HCT116 (cell line): ENCODE measurements around the gene SSRP1. TPM values are rescaled to one million over a fixed set of nuclear protein-coding genes. Genes with fewer than 3 reads are reported as not detected.

Experiments
- ATAC-seq: fragments of 200-7000 bp; cut with Tn5 transposase; 2 replicates; pipeline ENCODE4 v1.9.1; 2020; ENCODE audit warnings: mild to moderate bottlenecking, moderate library complexity
- BruUV-seq: library from RNA; stranded (reverse); fragments of 400-500 nt; replicated peaks from 2 replicates; lab custom pipeline; 2021; lab: Mats Ljungman, UMichigan
- CTCF ChIA-PET: fragments of 300-600 bp; sonication (Branson Sonifier 250); formaldehyde crosslinking; loops from one replicate; lab custom pipeline; 2021; ENCODE audit warnings: antibody characterized with exemption; lab: Charles Lee
- POLR2A ChIA-PET: fragments of 300-600, 350-600 bp; sonication (Branson Sonifier 250); formaldehyde crosslinking; loops from one replicate; lab custom pipeline; 2021; ENCODE audit warnings: antibody characterized with exemption; lab: Charles Lee
- RAD21 ChIA-PET, 2 experiments: fragments of 300-600 bp; sonication (Branson Sonifier 250); formaldehyde crosslinking; loops; one replicate each; lab custom pipeline; 2023; ENCODE audit warnings: low total read pairs in 2 of 2; ENCODE audit not compliant: uncharacterized antibody in 2 of 2, unreplicated experiment in 2 of 2, low non-redundant PET in 1 of 2; lab: Charles Lee
- DNase-seq: peaks from one replicate; pipeline ENCODE4 v3.0.0-alpha.2; 2010; ENCODE audit warnings: low read depth, low spot score
- H2AFZ ChIP-seq: fragments of 200-600 bp; shearing (Covaris generic), sonication (generic); 2 replicates; pipeline ENCODE4 v1.6.1; 2017; ENCODE audit warnings: low read depth, mixed run types, mixed read lengths, antibody characterized with exemption, low read length; ENCODE audit not compliant: poor library complexity, severe bottlenecking
- H3K27ac ChIP-seq: 2 replicates; pipeline ENCODE4 v1.5.1; 2012; ENCODE audit warnings: low read depth, low read length
- H3K27me3 ChIP-seq: fragments of 200-600 bp; sonication (generic); 2 replicates; pipeline ENCODE4 v1.6.1; 2016; ENCODE audit warnings: mixed run types, low read length, mixed read lengths; ENCODE audit not compliant: insufficient read depth
- H3K36me3 ChIP-seq, 2 experiments: fragments of 200-500 bp in 1 of 2; fragments of 200-600 bp in 1 of 2; sonication (Bioruptor generic) in 1 of 2; sonication (generic) in 1 of 2; 2 replicates each; pipeline versions ENCODE4 v1.5.1 to v1.6.1; 2014 to 2016; ENCODE audit warnings: low read length in 2 of 2, inconsistent platforms in 1 of 2, mixed read lengths in 1 of 2, mixed run types in 1 of 2; ENCODE audit not compliant: insufficient read depth in 2 of 2, control insufficient read depth in 1 of 2
- H3K4me1 ChIP-seq, 2 experiments: fragments of 200-600 bp in 1 of 2; sonication (generic) in 1 of 2; 2 replicates each; pipeline versions ENCODE4 v1.5.1 to v1.6.1; 2012 to 2017; ENCODE audit warnings: low read length in 2 of 2, inconsistent platforms in 1 of 2, mild to moderate bottlenecking in 1 of 2, mixed read lengths in 1 of 2, mixed run types in 1 of 2, moderate library complexity in 1 of 2; ENCODE audit not compliant: insufficient read depth in 2 of 2, control insufficient read depth in 1 of 2
- H3K4me2 ChIP-seq: fragments of 200-600 bp; sonication (generic); 2 replicates; pipeline ENCODE4 v1.6.1; 2017; ENCODE audit warnings: mixed run types, low read length, mixed read lengths
- H3K4me3 ChIP-seq, 2 experiments: fragments of 200-600 bp in 1 of 2; sonication (generic) in 1 of 2; replicated peaks in 1 of 2; 2 replicates each; pipeline ENCODE4 v1.5.1; 2011 to 2016; ENCODE audit warnings: low read length in 2 of 2, control low read depth in 1 of 2, low read depth in 1 of 2, mild to moderate bottlenecking in 1 of 2, mixed read lengths in 1 of 2, mixed run types in 1 of 2
- H3K79me2 ChIP-seq: fragments of 200-600 bp; sonication (generic); 2 replicates; pipeline ENCODE4 v1.6.1; 2017; ENCODE audit warnings: mild to moderate bottlenecking, mixed run types, low read length, moderate library complexity, mixed read lengths; ENCODE audit not compliant: insufficient read depth
- H3K9ac ChIP-seq: fragments of 200-600 bp; sonication (generic); 2 replicates; pipeline ENCODE4 v1.6.1; 2016; ENCODE audit warnings: low read length, mixed read lengths
- H3K9me2 ChIP-seq: fragments of 200-600 bp; sonication (generic), shearing (Covaris generic); 2 replicates; pipeline ENCODE4 v1.6.1; 2017; ENCODE audit warnings: mixed run types, mild to moderate bottlenecking, moderate library complexity; ENCODE audit not compliant: insufficient read depth
- H3K9me3 ChIP-seq, 2 experiments: fragments of 200-500 bp in 1 of 2; fragments of 200-600 bp in 1 of 2; sonication (Bioruptor generic) in 1 of 2; sonication (generic) in 1 of 2; 2 replicates each; pipeline ENCODE4 v1.6.1; 2014 to 2017; ENCODE audit warnings: low read length in 2 of 2, mixed read lengths in 2 of 2, inconsistent platforms in 1 of 2, low read depth in 1 of 2, mild to moderate bottlenecking in 1 of 2, mixed run types in 1 of 2, moderate library complexity in 1 of 2; ENCODE audit not compliant: control insufficient read depth in 1 of 2, insufficient read depth in 1 of 2
- H4K20me1 ChIP-seq: fragments of 200-600 bp; sonication (generic), shearing (Covaris generic); 2 replicates; pipeline ENCODE4 v1.6.1; 2017; ENCODE audit warnings: mixed run types, mild to moderate bottlenecking, moderate library complexity; ENCODE audit not compliant: insufficient read depth
- CBX3 ChIP-seq: IDR thresholded peaks from 2 replicates; pipeline ENCODE4 v1.6.1; 2012; ENCODE audit warnings: low read depth
- EGR1 ChIP-seq: IDR thresholded peaks from 2 replicates; pipeline ENCODE4 v1.6.1; 2012; ENCODE audit warnings: low read depth
- EZH2phosphoT487 ChIP-seq: fragments of 200-600 bp; IDR thresholded peaks from 2 replicates; pipeline ENCODE4 v1.6.1; 2018; ENCODE audit warnings: antibody characterized with exemption, borderline replicate concordance
- RAD21 ChIP-seq: IDR thresholded peaks from 2 replicates; pipeline ENCODE4 v1.6.1; 2012; ENCODE audit warnings: low read depth, mild to moderate bottlenecking
- SP1 ChIP-seq: IDR thresholded peaks from 2 replicates; pipeline ENCODE4 v1.6.1; 2012; ENCODE audit warnings: low read depth
- YY1 ChIP-seq: IDR thresholded peaks from 2 replicates; pipeline ENCODE4 v1.6.1; 2011; ENCODE audit warnings: low read length, low read depth, moderate library complexity, mild to moderate bottlenecking; ENCODE audit not compliant: insufficient replicate concordance; ENCODE audit errors: extremely low read depth
- intact Hi-C: fragments of 100-400 bp; cut with micrococcal nuclease; formaldehyde crosslinking; loops from 2 replicates; pipeline ENCODE4 v1.10.0; 2022
- total RNA-seq: library from RNA; stranded (reverse); gene quantifications from one replicate; pipeline ENCODE4 v1.2.1, GENCODE V29; 2021; ENCODE audit not compliant: unreplicated experiment
- TF ChIP-seq, protein P1 (sequence below): IDR thresholded peaks from 2 replicates; pipeline ENCODE4 v1.6.1; 2012
- TF ChIP-seq, protein P2 (sequence below): IDR thresholded peaks from 2 replicates; pipeline ENCODE4 v1.6.1; 2012; ENCODE audit warnings: low read depth
- TF ChIP-seq, protein P3 (sequence below): IDR thresholded peaks from 2 replicates; pipeline ENCODE4 v1.6.1; 2011; ENCODE audit warnings: mild to moderate bottlenecking, low read length, moderate library complexity; ENCODE audit not compliant: insufficient replicate concordance; ENCODE audit errors: extremely low read depth

Gene SSRP1
- total RNA-seq, 1 experiment from 2014 or later, result 260 TPM

DNA sequence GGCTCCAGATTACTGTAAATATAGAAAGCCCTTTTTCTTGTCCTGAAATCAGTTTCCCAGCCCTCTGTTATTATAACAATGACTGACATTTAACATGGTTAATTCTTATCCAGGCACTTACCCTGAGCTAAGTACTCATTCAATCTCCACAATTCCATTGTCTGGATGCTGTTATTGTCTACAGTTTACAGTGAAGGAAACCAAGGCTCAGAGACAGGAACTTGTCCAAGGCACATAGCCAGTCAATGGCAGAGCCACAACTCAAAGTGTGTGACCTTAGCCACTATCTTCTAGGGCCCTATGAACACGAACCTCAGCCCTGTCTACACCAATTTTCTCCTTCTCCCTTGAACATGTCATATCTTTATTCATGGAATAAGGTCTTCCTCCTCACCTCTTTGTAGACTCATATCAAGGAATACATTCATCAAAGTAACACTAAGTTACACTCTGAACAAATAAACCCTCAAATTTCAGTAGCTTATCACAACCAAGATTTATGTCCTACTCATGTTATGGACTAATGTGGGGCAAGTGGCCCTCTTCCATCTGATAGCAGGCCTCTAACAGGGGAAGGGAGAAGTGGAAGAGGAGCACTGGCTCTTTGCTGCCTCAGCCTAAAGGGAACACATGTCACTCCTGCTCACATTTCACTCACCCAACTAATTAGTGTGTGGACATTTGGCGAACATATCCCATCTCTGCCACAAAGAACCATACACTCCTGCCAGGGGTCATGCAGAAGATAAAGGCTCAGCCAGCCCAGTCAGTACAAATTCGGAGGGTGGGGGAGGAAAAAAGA, 59.3 kb downstream of the SSRP1 start:
- no peak overlapping the region for H3K27ac ChIP-seq
- no peak overlapping the region for H2AFZ ChIP-seq
- RAD21 ChIA-PET, result no interaction called here
- DNase-seq, result no peak
- no peaks in the 10 kb centered on the region for H3K9me2 ChIP-seq
- no peaks in the 10 kb centered on the region for H4K20me1 ChIP-seq
- no peaks in the 10 kb centered on the region for H3K36me3 ChIP-seq
- no peaks in the 10 kb centered on the region for H3K9me3 ChIP-seq
- CTCF ChIA-PET, result no interaction called here
- no peak overlapping the region for H3K4me3 ChIP-seq
- intact Hi-C loops, result no loop called here
- no peaks in the 10 kb centered on the region for H3K27me3 ChIP-seq
- no peak overlapping the region for H3K4me2 ChIP-seq
- no TSS peak for BruUV-seq
- H3K4me1 ChIP-seq, result peaks cover 9 to 15% of the 10 kb centered on the region in 2 experiments
- no peak for ATAC-seq
- TF ChIP-seq, protein P1, sequence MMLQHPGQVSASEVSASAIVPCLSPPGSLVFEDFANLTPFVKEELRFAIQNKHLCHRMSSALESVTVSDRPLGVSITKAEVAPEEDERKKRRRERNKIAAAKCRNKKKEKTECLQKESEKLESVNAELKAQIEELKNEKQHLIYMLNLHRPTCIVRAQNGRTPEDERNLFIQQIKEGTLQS, result no peak
- TF ChIP-seq, protein P2, sequence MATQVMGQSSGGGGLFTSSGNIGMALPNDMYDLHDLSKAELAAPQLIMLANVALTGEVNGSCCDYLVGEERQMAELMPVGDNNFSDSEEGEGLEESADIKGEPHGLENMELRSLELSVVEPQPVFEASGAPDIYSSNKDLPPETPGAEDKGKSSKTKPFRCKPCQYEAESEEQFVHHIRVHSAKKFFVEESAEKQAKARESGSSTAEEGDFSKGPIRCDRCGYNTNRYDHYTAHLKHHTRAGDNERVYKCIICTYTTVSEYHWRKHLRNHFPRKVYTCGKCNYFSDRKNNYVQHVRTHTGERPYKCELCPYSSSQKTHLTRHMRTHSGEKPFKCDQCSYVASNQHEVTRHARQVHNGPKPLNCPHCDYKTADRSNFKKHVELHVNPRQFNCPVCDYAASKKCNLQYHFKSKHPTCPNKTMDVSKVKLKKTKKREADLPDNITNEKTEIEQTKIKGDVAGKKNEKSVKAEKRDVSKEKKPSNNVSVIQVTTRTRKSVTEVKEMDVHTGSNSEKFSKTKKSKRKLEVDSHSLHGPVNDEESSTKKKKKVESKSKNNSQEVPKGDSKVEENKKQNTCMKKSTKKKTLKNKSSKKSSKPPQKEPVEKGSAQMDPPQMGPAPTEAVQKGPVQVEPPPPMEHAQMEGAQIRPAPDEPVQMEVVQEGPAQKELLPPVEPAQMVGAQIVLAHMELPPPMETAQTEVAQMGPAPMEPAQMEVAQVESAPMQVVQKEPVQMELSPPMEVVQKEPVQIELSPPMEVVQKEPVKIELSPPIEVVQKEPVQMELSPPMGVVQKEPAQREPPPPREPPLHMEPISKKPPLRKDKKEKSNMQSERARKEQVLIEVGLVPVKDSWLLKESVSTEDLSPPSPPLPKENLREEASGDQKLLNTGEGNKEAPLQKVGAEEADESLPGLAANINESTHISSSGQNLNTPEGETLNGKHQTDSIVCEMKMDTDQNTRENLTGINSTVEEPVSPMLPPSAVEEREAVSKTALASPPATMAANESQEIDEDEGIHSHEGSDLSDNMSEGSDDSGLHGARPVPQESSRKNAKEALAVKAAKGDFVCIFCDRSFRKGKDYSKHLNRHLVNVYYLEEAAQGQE, result no peak
- TF ChIP-seq EZH2phosphoT487 (no peak), EGR1 (no peak), YY1 (no peak), SP1 (no peak), CBX3 (no peak), RAD21 (no peak)
- TF ChIP-seq, protein P3, sequence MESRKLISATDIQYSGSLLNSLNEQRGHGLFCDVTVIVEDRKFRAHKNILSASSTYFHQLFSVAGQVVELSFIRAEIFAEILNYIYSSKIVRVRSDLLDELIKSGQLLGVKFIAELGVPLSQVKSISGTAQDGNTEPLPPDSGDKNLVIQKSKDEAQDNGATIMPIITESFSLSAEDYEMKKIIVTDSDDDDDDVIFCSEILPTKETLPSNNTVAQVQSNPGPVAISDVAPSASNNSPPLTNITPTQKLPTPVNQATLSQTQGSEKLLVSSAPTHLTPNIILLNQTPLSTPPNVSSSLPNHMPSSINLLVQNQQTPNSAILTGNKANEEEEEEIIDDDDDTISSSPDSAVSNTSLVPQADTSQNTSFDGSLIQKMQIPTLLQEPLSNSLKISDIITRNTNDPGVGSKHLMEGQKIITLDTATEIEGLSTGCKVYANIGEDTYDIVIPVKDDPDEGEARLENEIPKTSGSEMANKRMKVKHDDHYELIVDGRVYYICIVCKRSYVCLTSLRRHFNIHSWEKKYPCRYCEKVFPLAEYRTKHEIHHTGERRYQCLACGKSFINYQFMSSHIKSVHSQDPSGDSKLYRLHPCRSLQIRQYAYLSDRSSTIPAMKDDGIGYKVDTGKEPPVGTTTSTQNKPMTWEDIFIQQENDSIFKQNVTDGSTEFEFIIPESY, result no peak
- POLR2A ChIA-PET, result no interaction called here
- no peak overlapping the region for H3K9ac ChIP-seq
- H3K79me2 ChIP-seq, result no peaks in the 10 kb centered on the region

Other genes starting within 250 kb of the SSRP1 start
- not detected for gene LRRC55, start 153.9 kb downstream of the SSRP1 start, total RNA-seq
- gene APLNR, start 98.6 kb downstream of the SSRP1 start, total RNA-seq, result not detected
- 77.6 TPM for gene TNKS1BP1, start 10.9 kb downstream of the SSRP1 start, total RNA-seq
- not detected for gene P2RX3, start 2.5 kb upstream of the SSRP1 start, total RNA-seq
- not detected for gene PRG3, start 45.3 kb upstream of the SSRP1 start, total RNA-seq
- gene PRG2, start 54.8 kb upstream of the SSRP1 start, total RNA-seq, result 0.81 TPM
- 36.9 TPM for gene SLC43A3, start 91.2 kb upstream of the SSRP1 start, total RNA-seq
- 24.0 TPM for gene RTN4RL2, start 124.6 kb upstream of the SSRP1 start, total RNA-seq
- gene SLC43A1, start 179.8 kb upstream of the SSRP1 start, total RNA-seq, result 11.8 TPM
- gene TIMM10, start 194.9 kb upstream of the SSRP1 start, total RNA-seq, result 65.6 TPM
- not detected for gene SMTNL1, start 201.7 kb upstream of the SSRP1 start, total RNA-seq
- gene UBE2L6, start 231.8 kb upstream of the SSRP1 start, total RNA-seq, result 24.8 TPM